Left hindlimb (tissue), 1 donor: ENCODE measurements around the gene RAP2A.

ENCODE experiments used
- DNase-seq: peaks from one replicate; pipeline ENCODE4 v3.0.0-alpha.2; 2018

The RAP2A gene

GRCh38 chr13:97433727-97434396 is at the start of gene RAP2A:
Gene RAP2A, plus strand, starts transcription at chr13:97434169. Its CDS starts 302 bp downstream, at chr13:97434471.
- peak; percentile 94 for DNase-seq

GRCh38 chr13:97384371-97384770 is 49.6 kb upstream of the RAP2A start:
- DNase-seq: no peak

- DNase-seq: no peak
Measured at GRCh38 chr13:97385146-97385545, 48.8 kb upstream of the RAP2A start.

- DNase-seq: no peak
Measured at GRCh38 chr13:97385854-97386253, 48.1 kb upstream of the RAP2A start.

GRCh38 chr13:97386801-97387484 is 47.0 kb upstream of the RAP2A start:
- no peak for DNase-seq

GRCh38 chr13:97387485-97387839 is 46.5 kb upstream of the RAP2A start:
- no peak for DNase-seq

- no peak for DNase-seq
Measured at GRCh38 chr13:97387890-97388289, 46.1 kb upstream of the RAP2A start.

GRCh38 chr13:97388373-97388772 is 45.6 kb upstream of the RAP2A start:
- no peak for DNase-seq

GRCh38 chr13:97390941-97391600 is 42.9 kb upstream of the RAP2A start:
- DNase-seq: no peak

- no peak for DNase-seq
Measured at GRCh38 chr13:97392020-97392419, 41.9 kb upstream of the RAP2A start.

- DNase-seq: no peak
Measured at GRCh38 chr13:97394542-97394941, 39.4 kb upstream of the RAP2A start.

GRCh38 chr13:97395447-97396136 is 38.4 kb upstream of the RAP2A start:
- no peak for DNase-seq

GRCh38 chr13:97397267-97397666 is 36.7 kb upstream of the RAP2A start:
- no peak for DNase-seq

GRCh38 chr13:97401421-97401820 is 32.5 kb upstream of the RAP2A start:
- no peak for DNase-seq

- no peak for DNase-seq
Measured at GRCh38 chr13:97403893-97404750, 29.8 kb upstream of the RAP2A start.

- DNase-seq: no peak
Measured at GRCh38 chr13:97407540-97407939, 26.4 kb upstream of the RAP2A start.

GRCh38 chr13:97408938-97409337 is 25.0 kb upstream of the RAP2A start:
- DNase-seq: no peak

GRCh38 chr13:97411984-97412383 is 22.0 kb upstream of the RAP2A start:
- DNase-seq: no peak

- no peak for DNase-seq
Measured at GRCh38 chr13:97413694-97414093, 20.3 kb upstream of the RAP2A start.

GRCh38 chr13:97414392-97414791 is 19.6 kb upstream of the RAP2A start:
- DNase-seq: no peak

GRCh38 chr13:97417698-97418097 is 16.3 kb upstream of the RAP2A start:
- no peak for DNase-seq
